Measurements from ENCODE around the gene MYO1C.

The MYO1C gene

GRCh38 chr17:1516388-1517161, 24.1 kb upstream of the MYO1C start, which contains the start of gene INPP5K:
INPP5K (minus strand) TSS chr17:1516612; CDS start chr17:1516499, 113 bp downstream.
- Histone ChIP-seq H3K4me2 (ENCODE audit: low read depth, low read length, poor library complexity, severe bottlenecking) (peak within 1 kb of the TSS; percentile 99), H3K36me3 (ENCODE audit: insufficient read depth, low read length) (no peaks in the 10 kb centered on the region; the same call in 1 of the 2 replicates), H3K4me3 (ENCODE audit: low read length, poor library complexity, severe bottlenecking) (peak within 1 kb of the TSS; percentile 97), H4K20me1 (ENCODE audit: insufficient read depth, low read length, poor library complexity, severe bottlenecking) (peaks cover 4% of the 10 kb centered on the region), H2AFZ (ENCODE audit: low read length) (peak within 1 kb of the TSS; percentile 95), H3F3A (ENCODE audit: low read depth) (no peaks in the 10 kb centered on the region), H3K9me2 (replicated peaks; ENCODE audit: low read depth, low read length) (no peaks in the 10 kb centered on the region), H3K4me1 (ENCODE audit: insufficient read depth, low read length, poor library complexity, severe bottlenecking) (peaks cover 12% of the 10 kb centered on the region), H3K79me2 (ENCODE audit: insufficient read depth, low read length) (peaks cover 34% of the 10 kb centered on the region; the same call in 1 of the 2 replicates), H3K27me3 (ENCODE audit: insufficient read depth, low read length, poor library complexity, severe bottlenecking) (no peaks in the 10 kb centered on the region), H3K9me3 (ENCODE audit: insufficient read depth, low read depth, low read length) (no peaks in the 10 kb centered on the region), H3K9ac (ENCODE audit: low read depth, low read length, poor library complexity, severe bottlenecking) (peak within 1 kb of the TSS; percentile 92)
- TF ChIP-seq EZH2phosphoT487 (IDR thresholded peaks at IDR 0.05; ENCODE audit: borderline replicate concordance) (no peak), CTCF (conservative IDR thresholded peaks at IDR 0.05; ENCODE audit: low read length) (no peak)

DNA sequence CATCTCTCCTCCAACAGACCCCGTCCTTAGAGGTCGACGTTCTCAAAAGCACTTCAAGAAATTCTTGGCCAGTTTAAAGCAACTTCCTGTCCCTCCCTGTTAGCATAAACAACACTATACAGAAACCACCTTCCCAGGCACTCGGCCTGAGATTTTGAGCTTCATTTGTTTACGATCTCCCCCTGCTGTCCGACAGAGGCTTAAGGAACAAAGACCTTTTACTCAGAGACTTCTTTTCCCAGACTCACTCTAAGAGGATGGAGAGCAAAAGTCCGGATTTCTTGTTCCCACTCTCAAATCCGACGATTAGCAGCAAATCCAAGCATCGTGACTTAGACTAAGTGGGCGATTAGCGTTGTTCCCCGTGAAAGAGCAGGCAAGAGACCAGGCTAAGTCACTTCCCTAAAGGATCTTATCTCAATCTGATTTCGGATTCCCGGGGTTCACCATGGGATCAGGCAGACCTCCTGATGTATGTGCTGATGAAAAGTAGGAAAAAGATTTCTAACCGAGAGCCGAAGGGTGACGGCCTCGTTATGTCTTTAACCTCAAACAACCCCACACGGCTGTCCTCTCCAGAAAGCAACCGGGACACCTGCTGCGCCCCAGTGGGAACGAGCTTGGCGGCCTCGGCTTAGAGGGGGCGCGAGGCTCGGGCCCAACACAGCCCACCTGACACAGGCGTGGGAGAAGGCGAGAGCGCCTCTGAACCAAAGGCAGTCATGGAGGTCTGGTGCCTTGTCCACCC, 23.3 kb upstream of the MYO1C start:
- peak; percentile 69 for TF ChIP-seq CTCF (conservative IDR thresholded peaks at IDR 0.05; ENCODE audit: low read length)
- TF ChIP-seq EZH2phosphoT487 (IDR thresholded peaks at IDR 0.05; ENCODE audit: borderline replicate concordance): no peak
- Histone ChIP-seq H3K36me3 (ENCODE audit: insufficient read depth, low read length) (no peaks in the 10 kb centered on the region; the same call in 1 of the 2 replicates), H2AFZ (ENCODE audit: low read length) (peak overlapping the region; percentile 79)

GRCh38 chr17:1512351-1512750, 19.9 kb upstream of the MYO1C start:
- Histone ChIP-seq H3K4me1 (ENCODE audit: insufficient read depth, low read length, poor library complexity, severe bottlenecking) (peaks cover 7% of the 10 kb centered on the region), H4K20me1 (ENCODE audit: insufficient read depth, low read length, poor library complexity, severe bottlenecking) (peaks cover 4% of the 10 kb centered on the region), H3K27me3 (ENCODE audit: insufficient read depth, low read length, poor library complexity, severe bottlenecking) (no peaks in the 10 kb centered on the region), H3K9ac (ENCODE audit: low read depth, low read length, poor library complexity, severe bottlenecking) (peak overlapping the region; percentile 20), H3F3A (ENCODE audit: low read depth) (no peaks in the 10 kb centered on the region), H3K79me2 (ENCODE audit: insufficient read depth, low read length) (peaks cover 25% of the 10 kb centered on the region; the same call in 1 of the 2 replicates), H3K4me3 (ENCODE audit: low read length, poor library complexity, severe bottlenecking) (no peak overlapping the region), H3K9me2 (replicated peaks; ENCODE audit: low read depth, low read length) (no peaks in the 10 kb centered on the region), H3K36me3 (ENCODE audit: insufficient read depth, low read length) (peaks cover 6% of the 10 kb centered on the region; the same call in 1 of the 2 replicates), H3K4me2 (ENCODE audit: low read depth, low read length, poor library complexity, severe bottlenecking) (no peak overlapping the region), H2AFZ (ENCODE audit: low read length) (no peak overlapping the region), H3K9me3 (ENCODE audit: insufficient read depth, low read depth, low read length) (no peaks in the 10 kb centered on the region)
- no peak for TF ChIP-seq EZH2phosphoT487 (IDR thresholded peaks at IDR 0.05; ENCODE audit: borderline replicate concordance)
- no peak for TF ChIP-seq CTCF (conservative IDR thresholded peaks at IDR 0.05; ENCODE audit: low read length)

More for the DNA sequence above, 23.3 kb upstream of the MYO1C start:
- H3K4me1 ChIP-seq (ENCODE audit: insufficient read depth, low read length, poor library complexity, severe bottlenecking): peaks cover 12% of the 10 kb centered on the region
- no peaks in the 10 kb centered on the region for H3F3A ChIP-seq (ENCODE audit: low read depth)
- H3K9me3 ChIP-seq (ENCODE audit: insufficient read depth, low read depth, low read length): no peaks in the 10 kb centered on the region
- no peaks in the 10 kb centered on the region for H3K9me2 ChIP-seq (replicated peaks; ENCODE audit: low read depth, low read length)
- H3K4me2 ChIP-seq (ENCODE audit: low read depth, low read length, poor library complexity, severe bottlenecking): peak overlapping the region; percentile 99
- H3K79me2 ChIP-seq (ENCODE audit: insufficient read depth, low read length): peaks cover 34% of the 10 kb centered on the region; the same call in 1 of the 2 replicates
- H3K9ac ChIP-seq (ENCODE audit: low read depth, low read length, poor library complexity, severe bottlenecking): peak overlapping the region; percentile 76
- peak overlapping the region; percentile 97 for H3K4me3 ChIP-seq (ENCODE audit: low read length, poor library complexity, severe bottlenecking)
- H4K20me1 ChIP-seq (ENCODE audit: insufficient read depth, low read length, poor library complexity, severe bottlenecking): peaks cover 4% of the 10 kb centered on the region
- no peaks in the 10 kb centered on the region for H3K27me3 ChIP-seq (ENCODE audit: insufficient read depth, low read length, poor library complexity, severe bottlenecking)
